ENCODE data around the gene EEFSEC. TPM values are rescaled to one million over a fixed set of nuclear protein-coding genes. Genes with fewer than 3 reads are reported as not detected.

The EEFSEC gene
- total RNA-seq, 1 experiment from 2014 or later = 9.5 TPM

DNA sequence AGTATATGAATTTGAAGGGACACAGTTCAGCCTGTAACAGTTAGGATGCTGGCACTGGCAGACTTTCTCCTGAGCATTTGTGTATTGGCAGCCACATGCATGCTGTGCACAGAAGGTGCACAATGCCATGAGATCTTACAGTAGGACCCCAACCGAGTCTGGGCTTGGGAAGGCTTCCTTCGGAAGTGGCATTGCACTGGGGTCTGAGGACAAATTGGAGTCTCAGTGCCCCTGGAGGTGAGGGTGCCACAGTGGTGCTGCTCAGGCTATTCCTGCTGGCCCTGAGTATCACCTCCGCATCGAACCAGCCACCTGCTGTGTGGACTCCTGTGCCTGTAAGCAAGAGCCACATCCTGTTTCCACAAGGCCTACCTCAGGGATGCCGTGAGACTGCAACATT lies 213.9 kb downstream of the EEFSEC start:
- no peaks in the 10 kb centered on the region for H3K9me3 ChIP-seq (ENCODE audit: control insufficient read depth, low read depth, low read length)
- TF ChIP-seq, protein P1, sequence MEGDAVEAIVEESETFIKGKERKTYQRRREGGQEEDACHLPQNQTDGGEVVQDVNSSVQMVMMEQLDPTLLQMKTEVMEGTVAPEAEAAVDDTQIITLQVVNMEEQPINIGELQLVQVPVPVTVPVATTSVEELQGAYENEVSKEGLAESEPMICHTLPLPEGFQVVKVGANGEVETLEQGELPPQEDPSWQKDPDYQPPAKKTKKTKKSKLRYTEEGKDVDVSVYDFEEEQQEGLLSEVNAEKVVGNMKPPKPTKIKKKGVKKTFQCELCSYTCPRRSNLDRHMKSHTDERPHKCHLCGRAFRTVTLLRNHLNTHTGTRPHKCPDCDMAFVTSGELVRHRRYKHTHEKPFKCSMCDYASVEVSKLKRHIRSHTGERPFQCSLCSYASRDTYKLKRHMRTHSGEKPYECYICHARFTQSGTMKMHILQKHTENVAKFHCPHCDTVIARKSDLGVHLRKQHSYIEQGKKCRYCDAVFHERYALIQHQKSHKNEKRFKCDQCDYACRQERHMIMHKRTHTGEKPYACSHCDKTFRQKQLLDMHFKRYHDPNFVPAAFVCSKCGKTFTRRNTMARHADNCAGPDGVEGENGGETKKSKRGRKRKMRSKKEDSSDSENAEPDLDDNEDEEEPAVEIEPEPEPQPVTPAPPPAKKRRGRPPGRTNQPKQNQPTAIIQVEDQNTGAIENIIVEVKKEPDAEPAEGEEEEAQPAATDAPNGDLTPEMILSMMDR (conservative IDR thresholded peaks at IDR 0.05) = no peak

More for the DNA sequence above, 213.9 kb downstream of the EEFSEC start:
- H2AK5ac ChIP-seq (ENCODE audit: insufficient read length, low read length) = no peak overlapping the region
- no peak overlapping the region for H3K27ac ChIP-seq (ENCODE audit: insufficient read length, low read depth, low read length)
- H3K4me1 ChIP-seq (ENCODE audit: insufficient read depth, low read length) = no peaks in the 10 kb centered on the region; the same call in 1 of the 2 replicates
- no peaks in the 10 kb centered on the region for H3K27me3 ChIP-seq (ENCODE audit: insufficient read depth, low read length)
- Mint-ChIP-seq H3K27me3 (ENCODE audit: low read depth) (no peaks in the 10 kb centered on the region), H3K4me3 (no peak overlapping the region), H3K4me1 (peaks cover 10 to 16% of the 10 kb centered on the region in 2 experiments), H3K9me3 (no peaks in the 10 kb centered on the region), H3K36me3 (ENCODE audit: insufficient read depth in 1 of 3, low read depth in 3 of 3) (peaks cover 0 to 2% (median 0%) of the 10 kb centered on the region in 3 experiments; a peak in 1 of 7 replicates), H3K27ac (peak overlapping the region in 2 of 3 experiments; percentile 35 to 70; a peak in 1 of 7 replicates)
- H3K14ac ChIP-seq (ENCODE audit: insufficient read depth, low read length) = no peak overlapping the region
- no peak overlapping the region for H2BK5ac ChIP-seq (ENCODE audit: insufficient read length, low read length)
- H3K4me2 ChIP-seq (ENCODE audit: insufficient read depth, insufficient read length, low read length) = no peak overlapping the region
- H3K9ac ChIP-seq (ENCODE audit: extremely low read depth, insufficient read length, low read length) = no peak overlapping the region
- H3K56ac ChIP-seq (ENCODE audit: insufficient read length, low read depth, low read length) = no peak overlapping the region
- H2BK120ac ChIP-seq (ENCODE audit: low read depth, low read length, poor library complexity, severe bottlenecking) = no peak overlapping the region
- H4K20me1 ChIP-seq (ENCODE audit: control insufficient read depth, insufficient read depth, insufficient read length) = no peaks in the 10 kb centered on the region
- H2BK20ac ChIP-seq (ENCODE audit: low read depth, low read length, poor library complexity, severe bottlenecking) = no peak overlapping the region
- H2AFZ ChIP-seq (ENCODE audit: low read length) = no peak overlapping the region
- no peak overlapping the region for H3K23ac ChIP-seq (ENCODE audit: insufficient read length, low read depth, low read length)
- no peaks in the 10 kb centered on the region for H3K79me2 ChIP-seq (ENCODE audit: insufficient read depth, low read length)
- H3T11ph ChIP-seq (ENCODE audit: low read length) = no peak overlapping the region
- H4K5ac ChIP-seq (ENCODE audit: insufficient read length, low read depth, low read length) = no peak overlapping the region
- no peak overlapping the region for H4K91ac ChIP-seq (ENCODE audit: insufficient read length, low read depth, low read length)
- H3K18ac ChIP-seq (ENCODE audit: insufficient read length, low read depth, low read length) = no peak overlapping the region
- WGBS (ENCODE audit: extremely low coverage, insufficient read length, low lambda C conversion rate) = no CpG with 5 or more reads among the region's 5 CpGs
- no peak overlapping the region for H2BK12ac ChIP-seq (ENCODE audit: insufficient read length, low read depth, low read length)
- no peak overlapping the region for H4K8ac ChIP-seq (replicated peaks; ENCODE audit: insufficient read length, low read depth, low read length)
- H3K23me2 ChIP-seq (ENCODE audit: insufficient read length, low read depth, low read length, poor library complexity, severe bottlenecking) = no peaks in the 10 kb centered on the region
- H2BK15ac ChIP-seq (ENCODE audit: low read depth, low read length) = no peak overlapping the region
- no peaks in the 10 kb centered on the region for H3K79me1 ChIP-seq (ENCODE audit: insufficient read depth, low read depth, low read length, poor library complexity, severe bottlenecking)
- no peak for DNase-seq
- no peak overlapping the region for H3K4ac ChIP-seq (ENCODE audit: low read depth, low read length)
